Measurements from ENCODE around the gene DEFB125. TPM values are rescaled to one million over a fixed set of nuclear protein-coding genes. Genes with fewer than 3 reads are reported as not detected.
"Not testable (repeated sequence)": the region's sequence is repeated elsewhere in the genome, so short reads cannot be mapped to it uniquely, and the experiment has no call there.

DEFB125 gene
- total and polyA plus RNA-seq, 2 experiments from 2014 or later = not detected

DNA sequence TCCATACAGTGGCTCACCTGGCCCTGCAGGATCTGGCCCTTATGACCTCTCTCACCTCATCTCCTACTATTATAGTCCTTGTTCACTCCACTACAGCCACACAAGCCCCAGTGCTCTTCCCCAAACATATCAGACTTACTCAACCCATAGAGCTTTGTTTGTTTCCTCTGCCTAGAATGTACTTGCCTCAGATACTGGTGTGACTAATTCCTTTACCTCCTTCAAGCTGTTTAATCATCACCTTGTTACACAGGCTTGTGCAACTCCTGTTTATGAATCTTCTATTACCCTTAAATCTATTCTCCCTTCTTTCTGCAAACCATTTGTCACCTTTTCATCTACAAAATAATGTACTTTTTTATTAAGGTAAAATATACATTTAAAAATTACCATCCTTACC is 3.2 kb downstream of the DEFB125 start:
- no peak overlapping the region for H3K27ac ChIP-seq
- DNase-seq (ENCODE audit: low read depth in 1 of 2, low spot score in 1 of 2) = no peak
- no peak overlapping the region for H3K4me3 ChIP-seq
- H3K9me3 ChIP-seq (ENCODE audit: low read depth) = no peaks in the 10 kb centered on the region
- H3K36me3 ChIP-seq = no peaks in the 10 kb centered on the region
- no peaks in the 10 kb centered on the region for H3K4me1 ChIP-seq (ENCODE audit: low read depth)
- H3K27me3 ChIP-seq = no peaks in the 10 kb centered on the region
- TF ChIP-seq, protein P1, sequence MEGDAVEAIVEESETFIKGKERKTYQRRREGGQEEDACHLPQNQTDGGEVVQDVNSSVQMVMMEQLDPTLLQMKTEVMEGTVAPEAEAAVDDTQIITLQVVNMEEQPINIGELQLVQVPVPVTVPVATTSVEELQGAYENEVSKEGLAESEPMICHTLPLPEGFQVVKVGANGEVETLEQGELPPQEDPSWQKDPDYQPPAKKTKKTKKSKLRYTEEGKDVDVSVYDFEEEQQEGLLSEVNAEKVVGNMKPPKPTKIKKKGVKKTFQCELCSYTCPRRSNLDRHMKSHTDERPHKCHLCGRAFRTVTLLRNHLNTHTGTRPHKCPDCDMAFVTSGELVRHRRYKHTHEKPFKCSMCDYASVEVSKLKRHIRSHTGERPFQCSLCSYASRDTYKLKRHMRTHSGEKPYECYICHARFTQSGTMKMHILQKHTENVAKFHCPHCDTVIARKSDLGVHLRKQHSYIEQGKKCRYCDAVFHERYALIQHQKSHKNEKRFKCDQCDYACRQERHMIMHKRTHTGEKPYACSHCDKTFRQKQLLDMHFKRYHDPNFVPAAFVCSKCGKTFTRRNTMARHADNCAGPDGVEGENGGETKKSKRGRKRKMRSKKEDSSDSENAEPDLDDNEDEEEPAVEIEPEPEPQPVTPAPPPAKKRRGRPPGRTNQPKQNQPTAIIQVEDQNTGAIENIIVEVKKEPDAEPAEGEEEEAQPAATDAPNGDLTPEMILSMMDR (IDR thresholded peaks at IDR 0.05; ENCODE audit: low read depth, low read length) = no peak

DNA sequence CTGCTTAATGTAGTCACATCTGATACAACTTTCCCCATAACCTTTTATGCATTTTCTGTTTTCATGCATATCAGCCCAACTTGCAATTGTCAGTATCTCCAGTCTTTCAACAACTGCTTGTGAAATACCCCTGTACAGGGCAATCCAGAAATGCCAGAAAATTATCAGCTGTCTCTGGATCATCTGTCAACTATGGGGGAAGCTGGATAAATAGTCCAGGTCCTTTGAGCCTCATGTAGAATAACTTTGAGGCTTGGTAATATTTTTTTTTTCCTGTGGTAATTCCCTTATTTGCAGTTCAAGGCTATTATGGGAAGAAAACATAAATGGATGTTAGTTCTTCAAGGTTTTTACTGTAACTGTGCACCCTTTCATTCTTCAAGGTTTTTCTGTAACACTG is 6.2 kb downstream of the DEFB125 start:
- Histone ChIP-seq H3K9me3 (ENCODE audit: low read depth) (no peaks in the 10 kb centered on the region), H3K27ac (no peak overlapping the region), H3K4me3 (no peak overlapping the region), H3K27me3 (no peaks in the 10 kb centered on the region), H3K4me1 (ENCODE audit: low read depth) (no peaks in the 10 kb centered on the region), H3K36me3 (no peaks in the 10 kb centered on the region)
- no peak for DNase-seq (ENCODE audit: low read depth in 1 of 2, low spot score in 1 of 2)
- TF ChIP-seq, protein P1 (IDR thresholded peaks at IDR 0.05; ENCODE audit: low read depth, low read length) = no peak

DNA sequence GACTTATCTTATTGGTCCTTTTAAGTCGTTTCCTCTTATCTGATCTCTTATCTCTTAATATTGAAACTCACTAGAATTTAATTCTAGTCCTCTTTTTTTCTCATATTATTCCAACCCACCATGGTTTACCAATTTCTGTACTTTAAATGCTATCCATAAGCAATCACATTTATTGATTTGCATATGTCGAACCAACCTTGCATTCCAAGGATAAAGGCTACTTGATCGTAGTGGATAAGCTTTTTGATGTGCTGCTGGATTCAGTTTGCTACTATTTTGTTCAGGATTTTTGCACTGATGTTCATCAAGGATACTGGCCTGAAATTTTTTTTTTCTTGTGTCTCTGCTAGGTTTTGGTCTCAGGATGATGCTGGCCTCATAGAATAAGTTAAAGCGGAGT is 7.7 kb downstream of the DEFB125 start:
- Histone ChIP-seq H3K36me3 (no peaks in the 10 kb centered on the region), H3K27me3 (no peaks in the 10 kb centered on the region), H3K4me3 (no peak overlapping the region), H3K27ac (no peak overlapping the region), H3K9me3 (ENCODE audit: low read depth) (no peaks in the 10 kb centered on the region), H3K4me1 (ENCODE audit: low read depth) (no peaks in the 10 kb centered on the region)
- TF ChIP-seq, protein P1 (IDR thresholded peaks at IDR 0.05; ENCODE audit: low read depth, low read length) = no peak
- no peak for DNase-seq (ENCODE audit: low read depth in 1 of 2, low spot score in 1 of 2)

DNA sequence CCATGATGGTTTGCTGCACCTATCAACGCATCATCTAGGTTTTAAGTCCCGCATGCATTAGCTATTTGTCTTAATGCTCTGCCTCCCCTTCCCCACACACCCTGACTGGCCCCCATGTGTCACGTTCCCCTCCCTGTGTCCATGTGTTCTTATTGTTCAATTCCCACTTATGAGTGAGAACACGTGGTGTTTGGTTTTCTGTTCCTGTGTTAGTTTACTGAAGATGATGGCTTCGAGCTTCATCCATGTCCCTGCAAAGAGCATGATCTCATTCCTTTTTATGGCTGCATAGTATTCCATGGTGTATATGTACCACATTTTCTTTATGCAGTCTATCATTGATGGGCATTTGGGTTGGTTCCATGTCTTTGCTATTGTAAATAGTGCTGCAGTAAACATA is 10.2 kb downstream of the DEFB125 start:
- H3K27me3 ChIP-seq; H3K27ac ChIP-seq; H3K36me3 ChIP-seq; H3K4me1 ChIP-seq (ENCODE audit: low read depth); H3K9me3 ChIP-seq (ENCODE audit: low read depth); DNase-seq (ENCODE audit: low read depth in 1 of 2, low spot score in 1 of 2); H3K4me3 ChIP-seq: not testable (repeated sequence)

DNA sequence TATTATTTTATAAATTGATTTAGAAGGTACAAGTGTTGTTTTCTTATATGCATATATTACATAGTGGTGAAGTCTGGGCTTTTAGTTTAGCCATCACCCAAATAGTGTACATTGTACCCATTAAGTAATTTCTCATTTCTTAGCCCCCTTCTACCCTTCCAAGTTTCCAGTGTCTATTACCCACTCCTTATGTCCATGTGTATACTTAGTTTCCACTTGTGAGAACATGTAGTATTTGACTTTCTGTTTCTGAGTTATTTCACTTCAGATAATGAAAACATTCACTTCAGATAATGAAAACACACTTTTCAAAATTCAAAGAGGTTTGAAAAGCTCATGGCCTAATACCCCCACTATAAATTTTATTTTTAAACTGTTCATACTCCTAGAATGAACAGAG is 14.5 kb downstream of the DEFB125 start:
- Histone ChIP-seq H3K36me3 (no peaks in the 10 kb centered on the region), H3K9me3 (ENCODE audit: low read depth) (no peaks in the 10 kb centered on the region), H3K27me3 (no peaks in the 10 kb centered on the region), H3K4me3 (no peak overlapping the region), H3K27ac (no peak overlapping the region), H3K4me1 (ENCODE audit: low read depth) (no peaks in the 10 kb centered on the region)
- TF ChIP-seq, protein P1 (IDR thresholded peaks at IDR 0.05; ENCODE audit: low read depth, low read length) = no peak
- no peak for DNase-seq (ENCODE audit: low read depth in 1 of 2, low spot score in 1 of 2)

DNA sequence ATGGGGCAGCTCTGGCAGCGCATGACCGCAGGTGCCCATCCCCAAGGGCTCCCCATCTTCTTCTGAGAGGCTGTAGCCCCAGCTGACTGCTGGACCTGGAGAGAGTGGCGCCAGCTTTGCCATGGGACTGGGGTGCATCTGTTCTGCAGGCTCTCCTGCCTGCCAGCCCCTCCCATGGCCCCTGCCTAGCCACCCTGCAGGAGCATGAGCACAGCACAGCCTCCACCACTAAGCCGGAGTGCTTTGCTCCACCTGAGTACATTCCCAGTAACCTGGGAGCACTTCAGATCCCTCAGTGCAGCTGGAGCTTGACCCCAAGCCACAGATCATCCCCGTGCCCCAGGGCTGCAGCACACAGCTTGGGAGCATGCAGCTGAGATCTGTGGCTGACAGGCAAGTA is 16.0 kb downstream of the DEFB125 start:
- no peak overlapping the region for H3K4me3 ChIP-seq
- no peak for DNase-seq (ENCODE audit: low read depth in 1 of 2, low spot score in 1 of 2)
- H3K36me3 ChIP-seq = no peaks in the 10 kb centered on the region
- TF ChIP-seq, protein P1 (IDR thresholded peaks at IDR 0.05; ENCODE audit: low read depth, low read length) = no peak
- H3K27ac ChIP-seq = no peak overlapping the region
- H3K27me3 ChIP-seq = no peaks in the 10 kb centered on the region
- H3K4me1 ChIP-seq (ENCODE audit: low read depth) = no peaks in the 10 kb centered on the region
- no peaks in the 10 kb centered on the region for H3K9me3 ChIP-seq (ENCODE audit: low read depth)
